HepG2 (cell line): Measurements from ENCODE around the gene ABHD15. TPM values are rescaled to one million over a fixed set of nuclear protein-coding genes. Genes with fewer than 3 reads are reported as not detected.

Source experiments
- ARHGAP35 ChIP-seq: sonication (generic); formaldehyde crosslinking; IDR thresholded peaks from 2 replicates; pipeline ENCODE4 v1.9.0; 2022; ENCODE audit warnings: mild to moderate bottlenecking, inconsistent platforms, moderate library complexity, missing genetic modification reagents, borderline replicate concordance
- ARNT ChIP-seq: fragments of 450-650 bp; IDR thresholded peaks from 2 replicates; pipeline ENCODE4 v1.6.1; 2017
- CENPX ChIP-seq: sonication (generic); formaldehyde crosslinking; IDR thresholded peaks from 2 replicates; pipeline ENCODE4 v1.9.0; 2021; ENCODE audit warnings: mild to moderate bottlenecking, missing genetic modification reagents, moderate library complexity
- ERF ChIP-seq: IDR thresholded peaks from 2 replicates; pipeline ENCODE4 v1.6.1; 2018; ENCODE audit warnings: missing biosample characterization, missing genetic modification reagents
- MNT ChIP-seq: fragments of 450-650 bp; IDR thresholded peaks from 2 replicates; pipeline ENCODE4 v1.6.1; 2016
- MTERF4 ChIP-seq: sonication (generic); formaldehyde crosslinking; IDR thresholded peaks from 2 replicates; pipeline ENCODE4 v1.8.0; 2023; ENCODE audit warnings: mild to moderate bottlenecking, missing genetic modification reagents
- REST ChIP-seq, 2 experiments: IDR thresholded peaks; 2 replicates each; pipeline ENCODE4 v1.6.1; 2011 to 2012; ENCODE audit warnings: low read length in 2 of 2, borderline replicate concordance in 1 of 2, low read depth in 1 of 2, mild to moderate bottlenecking in 1 of 2, moderate library complexity in 1 of 2
- TRIM24 ChIP-seq: sonication (generic); formaldehyde crosslinking; IDR thresholded peaks from 2 replicates; pipeline ENCODE4 v1.8.0; 2022; ENCODE audit warnings: mild to moderate bottlenecking, missing genetic modification reagents
- ZBTB49 ChIP-seq: sonication (generic); formaldehyde crosslinking; IDR thresholded peaks from 2 replicates; pipeline ENCODE4 v1.4.0; 2020; ENCODE audit warnings: missing genetic modification reagents, borderline replicate concordance
- ZBTB7B ChIP-seq: sonication (generic); formaldehyde crosslinking; IDR thresholded peaks from 2 replicates; pipeline ENCODE4 v1.4.0; 2020; ENCODE audit warnings: missing genetic modification reagents
- ZFP82 ChIP-seq: sonication (generic); formaldehyde crosslinking; IDR thresholded peaks from 2 replicates; pipeline ENCODE4 v1.5.1; 2020; ENCODE audit warnings: mild to moderate bottlenecking, missing genetic modification reagents, borderline replicate concordance
- ZNF12 ChIP-seq: sonication (generic); formaldehyde crosslinking; IDR thresholded peaks from 2 replicates; pipeline ENCODE4 v1.5.0; 2020; ENCODE audit warnings: missing genetic modification reagents
- ZNF274 ChIP-seq: sonication (generic); formaldehyde crosslinking; IDR thresholded peaks from 2 replicates; pipeline ENCODE4 v1.5.1; 2020; ENCODE audit warnings: mild to moderate bottlenecking, missing genetic modification reagents
- ZNF501 ChIP-seq: sonication (generic); formaldehyde crosslinking; IDR thresholded peaks from 2 replicates; pipeline ENCODE4 v1.5.1; 2020; ENCODE audit warnings: mild to moderate bottlenecking, moderate library complexity, missing genetic modification reagents
- ZNF503 ChIP-seq: sonication (generic); formaldehyde crosslinking; IDR thresholded peaks from 2 replicates; pipeline ENCODE4 v1.4.0; 2020; ENCODE audit warnings: missing genetic modification reagents
- ZNF598 ChIP-seq: sonication (generic); formaldehyde crosslinking; IDR thresholded peaks from 2 replicates; pipeline ENCODE4 v1.5.1; 2020; ENCODE audit warnings: mild to moderate bottlenecking, missing genetic modification reagents, borderline replicate concordance
- ZNF768 ChIP-seq: sonication (generic); formaldehyde crosslinking; IDR thresholded peaks from 2 replicates; pipeline ENCODE4 v1.4.0; 2020; ENCODE audit warnings: missing genetic modification reagents
- ZNF879 ChIP-seq: sonication (generic); formaldehyde crosslinking; IDR thresholded peaks from 2 replicates; pipeline ENCODE4 v1.8.1; 2023; ENCODE audit warnings: missing genetic modification reagents
- polyA plus RNA-seq, 8 experiments: library from polyadenylated mRNA; depleted of rRNA in 3 of 8; stranded (reverse) in 7 of 8; unstranded in 1 of 8; fragments of >200 nt; fragmentation: Illumina TruSeq in 4 of 8; extraction: Trizol in 4 of 8; gene quantifications; 2 replicates each; pipeline versions ENCODE4 v1.2.1 to v1.2.3, GENCODE V29; 2011 to 2016; ENCODE audit warnings: low read depth in 4 of 8, missing spikeins in 1 of 8, mixed read lengths in 1 of 8; ENCODE audit not compliant: insufficient read depth in 1 of 8
- total RNA-seq, 5 experiments: library from RNA; depleted of rRNA; stranded (reverse); fragments of >200 nt; fragmentation: Illumina TruSeq; extraction: Trizol; gene quantifications; 2 replicates each; pipeline ENCODE4 v1.2.3, GENCODE V29; 2016; ENCODE audit warnings: low read depth in 1 of 5

ABHD15 gene
- total and polyA plus RNA-seq, 2 of the 13 experiments (the other 11 are each of a cell fraction or from before 2014, with no cell fraction given): 2.4 to 7.7 TPM

- no peak for TF ChIP-seq MNT
- TF ChIP-seq ZBTB7B (CRISPR knock-in tag): peak; percentile 76
- TF ChIP-seq ERF (CRISPR knock-in tag): 0 out of 2 replicates have a peak, but pooled peaks have one; percentile 26
- no peak for TF ChIP-seq ZBTB49 (CRISPR knock-in tag)
- TF ChIP-seq ARNT: no peak
- TF ChIP-seq ZNF12 (CRISPR knock-in tag): peak; percentile 54; the same call in 1 of the 2 replicates
- TF ChIP-seq ZNF598 (CRISPR knock-in tag): 0 out of 2 replicates have a peak, but pooled peaks have one; percentile 22
- no peak; the same call in 1 of the 2 replicates for TF ChIP-seq ARHGAP35 (CRISPR knock-in tag)
- no peak for TF ChIP-seq ZNF879 (CRISPR knock-in tag)
- TF ChIP-seq CENPX (CRISPR knock-in tag): no peak
- peak; percentile 94 for TF ChIP-seq ZNF501 (CRISPR knock-in tag)
- 0 out of 2 replicates have a peak, but pooled peaks have one; percentile 71 for TF ChIP-seq MTERF4 (CRISPR knock-in tag)
- TF ChIP-seq ZNF274 (CRISPR knock-in tag): no peak
- TF ChIP-seq TRIM24 (CRISPR knock-in tag): no peak
- 0 out of 2 replicates have a peak, but pooled peaks have one; percentile 34 for TF ChIP-seq ZNF503 (CRISPR knock-in tag)
- TF ChIP-seq REST (IDR thresholded peaks at IDR 0.05; ENCODE audit: borderline replicate concordance in 1 of 2, low read depth in 1 of 2, low read length in 2 of 2): no peak; a peak in 1 of 4 replicates
- TF ChIP-seq ZFP82 (CRISPR knock-in tag): no peak
- peak; percentile 75 for TF ChIP-seq ZNF768
Observed at GRCh38 chr17:29591737-29592608, 25.1 kb upstream of the ABHD15 start (continued).
